Right lobe of liver (tissue), 4 donors: ENCODE results near the gene WWC2.

Experiments
- POLR2A ChIP-seq: fragments of 450-650 bp; IDR thresholded peaks from one replicate; pipeline ENCODE4 v1.6.1; 2017; ENCODE audit warnings: antibody characterized with exemption, mild to moderate bottlenecking
- TF ChIP-seq, protein P1 (sequence below), 4 donors: fragments of 200-600 bp in 3 of 4; fragments of 450-650 bp in 1 of 4; IDR thresholded peaks; one replicate each; pipeline versions ENCODE4 v1.5.1 to v1.8.0; 2016 to 2022; ENCODE audit warnings: antibody characterized with exemption in 4 of 4, mild to moderate bottlenecking in 2 of 4
- donor health status: DM: no; HTN: no; CAD: no.
- donor health status: DM: no; HTN: no; CAD: no.
- donor health status: DM: no; HTN: yes; CAD: no.

DNA sequence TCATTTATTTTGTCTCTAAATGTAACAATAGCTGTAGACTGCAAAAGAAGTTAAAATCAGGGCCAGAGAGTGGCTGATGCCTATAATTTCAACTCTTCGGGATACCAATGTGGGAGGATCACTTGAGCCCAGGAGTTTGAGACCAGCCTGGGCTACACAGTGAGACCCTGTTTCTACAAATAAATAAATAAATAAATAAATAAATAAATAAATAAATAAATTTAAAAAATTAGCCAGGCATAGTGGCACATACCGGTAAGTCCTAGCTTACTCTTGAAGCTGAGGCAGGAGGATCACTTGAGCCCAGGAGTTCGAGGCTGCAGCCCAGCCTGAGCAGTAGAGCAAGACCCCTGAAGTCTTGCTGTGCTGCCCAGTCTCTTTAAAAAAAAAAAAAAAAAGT is 79.1 kb downstream of the WWC2 start:
- TF ChIP-seq, protein P1, sequence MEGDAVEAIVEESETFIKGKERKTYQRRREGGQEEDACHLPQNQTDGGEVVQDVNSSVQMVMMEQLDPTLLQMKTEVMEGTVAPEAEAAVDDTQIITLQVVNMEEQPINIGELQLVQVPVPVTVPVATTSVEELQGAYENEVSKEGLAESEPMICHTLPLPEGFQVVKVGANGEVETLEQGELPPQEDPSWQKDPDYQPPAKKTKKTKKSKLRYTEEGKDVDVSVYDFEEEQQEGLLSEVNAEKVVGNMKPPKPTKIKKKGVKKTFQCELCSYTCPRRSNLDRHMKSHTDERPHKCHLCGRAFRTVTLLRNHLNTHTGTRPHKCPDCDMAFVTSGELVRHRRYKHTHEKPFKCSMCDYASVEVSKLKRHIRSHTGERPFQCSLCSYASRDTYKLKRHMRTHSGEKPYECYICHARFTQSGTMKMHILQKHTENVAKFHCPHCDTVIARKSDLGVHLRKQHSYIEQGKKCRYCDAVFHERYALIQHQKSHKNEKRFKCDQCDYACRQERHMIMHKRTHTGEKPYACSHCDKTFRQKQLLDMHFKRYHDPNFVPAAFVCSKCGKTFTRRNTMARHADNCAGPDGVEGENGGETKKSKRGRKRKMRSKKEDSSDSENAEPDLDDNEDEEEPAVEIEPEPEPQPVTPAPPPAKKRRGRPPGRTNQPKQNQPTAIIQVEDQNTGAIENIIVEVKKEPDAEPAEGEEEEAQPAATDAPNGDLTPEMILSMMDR (IDR thresholded peaks at IDR 0.05), result no peak
- TF ChIP-seq POLR2A, result no peak
